HG02678 (cell line): ENCODE data around the gene YEATS2.

Experiments used
- ATAC-seq: cut with Tn5 transposase; IDR thresholded peaks from one replicate; pipeline ENCODE4 v1.9.1; 2021; ENCODE audit warnings: mild to moderate bottlenecking, moderate library complexity; ENCODE audit not compliant: unreplicated experiment

YEATS2 gene

GRCh38 chr3:183828538-183828870, 130.9 kb downstream of the YEATS2 start:
- ATAC-seq, result no peak

GRCh38 chr3:183829466-183829865, 131.9 kb downstream of the YEATS2 start:
- no peak for ATAC-seq

- ATAC-seq, result no peak
Measured at GRCh38 chr3:183830187-183830586, 132.6 kb downstream of the YEATS2 start.

- no peak for ATAC-seq
Measured at GRCh38 chr3:183833516-183833915, 135.9 kb downstream of the YEATS2 start.

- no peak for ATAC-seq
Measured at GRCh38 chr3:183837390-183837789, 139.8 kb downstream of the YEATS2 start.

DNA sequence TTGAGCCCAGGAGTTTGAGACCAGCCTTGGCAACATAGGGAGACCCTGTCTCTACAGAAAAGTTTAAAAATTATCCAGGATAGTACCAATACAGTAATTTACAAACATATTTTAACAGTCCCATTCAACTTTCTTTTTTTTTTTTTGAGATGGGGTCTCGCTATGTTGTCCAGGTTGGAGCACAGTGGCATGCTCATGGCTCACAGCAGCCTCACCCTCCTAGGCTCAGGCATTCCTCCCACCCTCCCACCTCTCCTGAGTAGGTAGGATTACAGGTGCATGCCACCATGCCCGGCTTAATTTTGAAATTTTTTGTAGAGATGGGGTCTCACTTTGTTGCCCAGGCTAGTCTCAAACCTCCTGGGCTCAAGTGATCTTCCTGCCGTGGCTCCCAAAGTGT, 140.3 kb downstream of the YEATS2 start:
- no peak for ATAC-seq

- ATAC-seq, result no peak
Measured at GRCh38 chr3:183839751-183840150, 142.2 kb downstream of the YEATS2 start.

- ATAC-seq, result no peak
Measured at GRCh38 chr3:183844606-183845005, 147.0 kb downstream of the YEATS2 start.

DNA sequence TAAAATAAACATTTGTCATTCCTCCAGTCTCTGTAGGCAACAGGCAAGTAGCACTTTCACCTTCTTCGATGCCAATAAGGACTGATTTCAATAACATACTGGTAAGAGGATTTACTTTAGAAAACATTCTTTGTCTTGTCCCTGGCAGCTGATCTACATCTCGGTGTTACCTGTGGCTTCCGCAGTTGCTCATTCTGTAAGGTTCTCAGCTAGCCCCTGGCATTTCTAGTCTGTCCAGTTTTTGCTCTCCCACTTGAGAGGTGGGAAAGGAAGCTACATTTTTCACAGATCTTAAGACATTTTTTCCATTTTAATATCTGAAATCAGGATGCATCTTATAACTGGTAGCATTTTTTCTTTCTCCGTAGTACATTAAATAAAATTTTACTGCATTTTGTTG, 147.5 kb downstream of the YEATS2 start:
- ATAC-seq, result no peak

GRCh38 chr3:183845608-183846288, 148.2 kb downstream of the YEATS2 start:
- ATAC-seq, result no peak

DNA sequence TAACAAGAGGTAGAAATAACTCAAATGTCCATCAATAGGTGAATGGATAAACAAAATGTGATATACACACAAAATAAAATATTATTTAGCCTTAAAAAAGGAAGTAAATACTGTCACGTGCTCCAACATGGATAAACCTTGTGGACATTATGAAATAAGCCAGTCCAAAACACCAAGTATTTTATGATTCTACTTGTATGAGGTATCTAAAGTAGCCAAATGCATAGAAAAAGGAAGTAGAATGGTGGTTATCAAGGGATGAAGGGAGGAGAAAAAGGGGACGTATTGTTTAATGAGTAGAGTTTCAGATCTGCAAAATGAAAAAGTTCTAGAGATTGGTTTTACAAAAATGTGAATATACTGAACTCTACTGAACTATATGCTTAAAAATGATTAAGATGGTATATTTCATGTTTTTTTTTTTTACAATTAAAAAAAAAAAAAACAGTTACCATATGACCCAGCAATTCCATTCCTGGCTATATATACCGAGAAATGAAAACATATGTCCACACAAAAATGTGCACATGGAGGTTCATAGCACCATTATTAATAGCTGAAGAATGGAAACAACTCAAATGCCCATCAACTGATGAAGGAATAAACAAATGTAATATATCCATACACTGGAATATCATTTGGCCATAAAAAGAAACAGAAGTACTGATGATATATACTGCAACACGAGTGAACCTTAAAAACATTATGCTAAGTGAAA, 156.9 kb downstream of the YEATS2 start:
- ATAC-seq, result no peak

GRCh38 chr3:183857863-183858262, 160.3 kb downstream of the YEATS2 start:
- ATAC-seq, result no peak
